HL-60/S4 treated with phorbol 12-myristate 13-acetate at 8.2 ng/mL for 4 days and 3 days (cell line): Measurements from ENCODE around the gene WSCD2.
"Not testable (repeated sequence)": the region's sequence is repeated elsewhere in the genome, so short reads cannot be mapped to it uniquely, and the experiment has no call there.

Source experiments
- in situ Hi-C: fragments of 300-500 bp; cut with MboI; formaldehyde crosslinking; loops from 2 replicates; pipeline ENCODE4 v1.15.0; 2022; ENCODE audit warnings: low sequenced_read_pairs

WSCD2 gene

DNA sequence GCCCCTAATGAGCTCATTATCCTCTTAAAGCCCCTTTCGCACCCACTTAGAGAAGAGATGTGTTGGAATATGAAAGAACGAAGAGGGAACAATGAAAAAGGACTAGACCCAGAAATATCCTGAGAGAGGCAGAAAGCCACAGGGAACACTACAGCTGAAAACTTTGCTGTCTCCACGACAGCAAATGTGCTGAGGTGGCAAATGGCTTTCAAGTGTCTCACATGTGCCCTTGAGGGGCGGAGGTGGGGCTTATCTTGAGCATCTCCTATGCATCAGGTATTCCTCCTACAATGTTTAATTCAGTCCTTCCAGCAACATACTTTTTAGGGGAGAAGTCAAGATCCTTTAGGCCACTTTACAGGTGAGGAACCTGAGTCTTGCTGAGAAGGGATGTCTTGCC, 62.9 kb downstream of the WSCD2 start:
- in situ Hi-C loops, result no loop called here

DNA sequence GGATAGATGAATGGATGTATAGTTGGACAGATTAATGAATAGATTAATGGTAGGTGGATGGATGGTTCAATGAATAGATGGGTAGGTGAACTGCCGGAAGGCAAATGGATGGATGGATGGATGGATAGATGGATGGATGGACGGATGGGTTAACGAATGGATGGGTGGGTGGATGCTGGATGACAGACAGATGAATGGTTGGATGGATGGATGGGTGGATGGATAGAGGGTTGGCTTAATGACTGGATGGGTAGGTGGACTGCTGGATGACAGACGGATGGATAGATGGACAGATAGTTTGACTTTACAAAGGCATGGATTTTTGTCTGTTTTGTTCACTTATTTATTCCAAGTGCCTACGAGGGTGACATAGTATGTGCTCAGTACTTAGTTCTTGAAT, 64.4 kb downstream of the WSCD2 start:
- in situ Hi-C loops, result no loop called here

DNA sequence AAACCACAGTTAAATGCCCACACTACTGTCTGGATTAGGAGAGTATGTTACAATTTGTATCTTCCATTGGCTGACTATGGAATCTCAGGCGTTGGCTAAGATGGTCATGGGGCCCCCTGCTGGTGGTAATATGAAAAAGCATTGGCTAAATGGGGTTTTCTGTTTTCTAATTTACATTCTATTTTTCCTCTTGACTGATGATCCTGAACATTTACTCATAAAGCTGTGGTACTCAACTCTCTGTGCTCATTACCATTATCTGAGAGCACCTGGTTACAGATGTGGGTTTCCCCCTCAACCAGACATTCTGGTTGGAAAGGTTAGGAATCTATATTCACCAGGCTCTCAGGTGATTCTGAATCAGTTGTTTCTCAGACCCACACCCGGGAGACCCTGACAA, 64.8 kb downstream of the WSCD2 start:
- in situ Hi-C loops, result no loop called here

DNA sequence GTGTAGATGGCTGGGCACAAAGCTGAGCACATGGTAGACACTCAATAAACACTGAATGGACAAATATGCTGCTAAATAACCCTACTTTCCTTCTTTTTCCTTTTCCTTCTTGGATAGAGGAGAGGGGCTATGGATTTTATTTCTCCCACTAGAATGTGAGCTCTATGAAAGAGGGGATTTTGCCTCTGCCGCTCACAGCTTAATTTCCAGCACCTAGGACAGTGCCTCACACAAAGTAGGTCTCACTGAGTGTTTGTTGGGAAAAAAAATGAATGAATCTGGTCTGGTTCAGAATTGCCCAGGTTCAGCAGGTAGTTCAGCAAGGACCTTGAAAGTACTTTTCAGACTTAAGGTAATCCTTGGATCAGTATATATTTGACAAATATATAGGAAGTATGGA, 65.5 kb downstream of the WSCD2 start:
- in situ Hi-C loops, result no loop called here

DNA sequence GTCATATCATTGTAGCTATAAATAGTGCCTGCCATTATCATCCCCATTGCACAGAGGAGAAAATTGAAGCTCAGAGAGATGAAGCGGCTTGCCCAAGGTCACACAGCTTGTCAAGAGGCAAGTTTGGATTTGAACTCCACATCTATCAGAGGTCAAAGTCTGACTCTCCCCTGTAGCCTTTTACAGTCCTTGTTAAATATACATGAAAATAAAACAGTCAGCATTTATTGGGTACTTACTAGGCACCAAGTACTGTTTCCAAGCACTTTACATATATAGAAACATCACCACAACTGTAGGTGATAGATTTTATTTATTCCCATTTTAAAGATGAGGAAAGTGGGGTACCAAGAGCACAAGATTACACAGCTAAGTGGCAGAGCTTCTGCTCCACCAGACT, 67.2 kb downstream of the WSCD2 start:
- in situ Hi-C loops, result no loop called here

DNA sequence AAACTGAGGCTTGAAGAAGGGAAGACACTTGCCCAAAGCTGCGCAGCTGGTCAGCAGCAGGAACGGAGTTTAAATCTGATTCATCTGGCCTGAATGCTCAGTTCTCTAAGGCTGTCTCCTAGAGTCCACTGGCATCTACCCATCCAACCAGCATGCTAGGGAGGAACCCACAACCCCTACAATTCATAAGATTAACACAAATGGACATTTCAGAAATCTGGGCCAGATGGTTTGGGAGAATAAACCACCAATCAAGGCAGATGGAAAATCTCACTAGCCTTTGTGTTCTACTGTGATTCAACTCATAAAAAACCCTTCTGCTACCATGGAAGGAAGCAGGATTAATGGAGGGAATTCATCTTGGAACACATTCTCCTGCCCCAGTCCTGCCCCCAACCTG, 67.8 kb downstream of the WSCD2 start:
- in situ Hi-C loops, result no loop called here

DNA sequence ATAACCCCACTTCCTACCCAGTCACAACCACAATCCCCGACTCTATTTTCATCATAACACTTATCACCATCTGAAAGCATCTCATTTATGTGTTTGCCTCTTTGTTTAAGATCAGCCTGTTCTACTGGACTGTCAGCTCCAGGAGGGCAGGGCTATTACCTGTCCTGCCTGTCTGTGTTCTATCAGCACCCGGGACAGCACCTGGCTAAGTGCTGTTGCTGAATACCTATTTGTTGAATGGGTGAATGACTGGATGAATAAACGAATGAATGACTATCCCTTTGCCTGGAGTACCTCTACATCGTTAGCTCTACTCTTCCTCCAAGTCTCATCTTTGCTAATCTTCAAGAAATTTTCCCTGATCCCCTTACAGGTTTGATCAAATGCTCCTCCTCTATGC, 69.0 kb downstream of the WSCD2 start:
- in situ Hi-C loops, result no loop called here

DNA sequence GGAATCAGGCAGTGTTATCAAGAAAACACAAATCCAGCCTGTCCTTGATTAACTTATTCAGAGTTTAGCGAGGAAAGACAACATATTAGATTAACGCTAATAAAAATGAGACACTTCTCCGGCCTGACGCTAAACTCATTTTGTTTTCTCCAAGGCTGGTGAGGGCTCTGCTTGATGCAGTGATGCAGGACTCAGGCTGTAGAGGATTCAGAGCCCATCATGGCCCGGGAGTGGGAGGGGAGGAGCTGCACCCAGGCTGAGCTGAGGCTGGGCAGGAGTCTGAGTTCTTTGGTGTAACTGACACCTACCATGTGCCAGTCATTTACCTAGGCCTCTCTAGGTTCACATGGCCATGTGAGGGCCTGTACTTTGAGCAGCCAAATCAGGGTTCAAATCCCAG, 70.0 kb downstream of the WSCD2 start:
- in situ Hi-C loops, result no loop called here

DNA sequence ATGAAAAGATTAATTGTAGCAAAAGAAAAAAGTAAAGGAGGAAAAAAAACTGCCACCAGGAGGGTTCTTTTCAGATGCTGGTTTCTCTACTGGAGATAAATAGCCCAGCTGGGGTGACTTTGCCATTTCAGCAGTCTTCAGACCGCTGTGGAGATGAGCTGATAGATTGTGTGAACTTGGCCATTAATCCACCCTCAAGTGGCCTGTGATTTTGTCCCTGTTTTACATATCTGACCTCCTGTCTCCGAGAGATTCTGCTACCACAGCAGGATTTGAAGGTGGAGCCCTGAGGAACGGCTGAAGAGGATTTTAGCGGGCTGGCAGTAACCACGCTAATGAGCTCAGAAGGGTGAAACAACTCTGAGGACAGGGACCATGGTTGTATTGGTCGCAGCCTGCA, 72.7 kb downstream of the WSCD2 start:
- in situ Hi-C loops, result no loop called here

DNA sequence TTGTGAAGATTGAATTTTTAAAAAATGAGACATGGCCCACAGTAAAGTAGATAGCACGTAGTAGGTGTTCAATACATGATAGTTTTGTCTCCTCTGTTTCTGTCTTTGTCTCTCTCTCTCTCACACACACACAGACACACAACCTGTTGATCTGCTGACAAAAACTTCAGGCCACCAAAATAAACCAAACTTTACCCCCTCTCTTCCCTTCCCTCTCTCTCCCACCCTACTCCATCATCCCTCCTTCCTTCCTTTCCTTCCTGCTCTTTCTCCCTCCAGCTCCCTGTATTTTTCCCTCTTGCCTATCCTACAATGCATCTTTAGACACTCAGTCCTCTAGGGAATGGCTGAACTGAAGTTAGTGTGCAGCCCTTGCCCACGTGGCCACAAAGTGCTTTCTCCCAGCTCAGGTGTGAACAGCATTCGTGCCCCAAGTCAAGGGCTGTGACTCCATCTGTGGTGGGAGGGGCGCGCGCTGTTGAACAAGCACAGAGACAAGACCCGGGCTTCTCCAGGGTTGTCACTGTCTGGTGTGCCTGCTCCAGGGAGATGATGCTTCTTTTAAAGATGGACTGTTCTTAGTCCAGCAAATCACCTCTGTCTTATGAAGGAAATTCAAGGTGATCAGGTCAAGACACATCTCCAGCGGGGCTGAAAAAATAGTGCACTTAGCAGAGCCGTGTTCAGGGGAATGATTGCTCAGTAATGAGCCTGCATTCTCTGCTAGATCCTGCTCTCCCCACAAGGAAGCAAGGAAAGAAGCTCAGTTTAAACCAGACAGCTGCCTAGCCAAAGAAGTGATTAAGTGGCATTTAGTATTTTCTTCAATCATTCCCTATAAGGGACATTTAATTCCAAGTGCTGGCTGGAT, 75.3 kb downstream of the WSCD2 start:
- in situ Hi-C loops, result no loop called here

DNA sequence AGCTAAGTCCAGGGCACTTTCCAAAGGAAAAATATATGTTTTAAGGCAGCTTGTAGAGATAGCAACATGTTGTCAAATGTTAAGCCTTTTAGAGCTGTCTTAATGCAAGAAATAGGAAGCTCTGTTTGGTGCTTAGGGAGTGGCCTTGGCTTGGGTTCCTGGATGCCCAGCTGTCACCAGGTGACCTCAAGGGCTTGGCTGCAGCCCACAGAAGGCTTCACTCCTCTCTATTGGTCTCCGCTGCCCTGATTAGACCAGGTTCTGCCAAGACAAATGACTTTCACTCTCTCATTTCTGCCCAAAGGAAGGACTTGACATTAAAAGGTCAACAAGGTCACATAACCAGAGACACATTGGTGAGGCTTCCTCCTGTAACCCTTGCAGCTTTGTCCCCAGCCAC, 76.8 kb downstream of the WSCD2 start:
- in situ Hi-C loops, result no loop called here

DNA sequence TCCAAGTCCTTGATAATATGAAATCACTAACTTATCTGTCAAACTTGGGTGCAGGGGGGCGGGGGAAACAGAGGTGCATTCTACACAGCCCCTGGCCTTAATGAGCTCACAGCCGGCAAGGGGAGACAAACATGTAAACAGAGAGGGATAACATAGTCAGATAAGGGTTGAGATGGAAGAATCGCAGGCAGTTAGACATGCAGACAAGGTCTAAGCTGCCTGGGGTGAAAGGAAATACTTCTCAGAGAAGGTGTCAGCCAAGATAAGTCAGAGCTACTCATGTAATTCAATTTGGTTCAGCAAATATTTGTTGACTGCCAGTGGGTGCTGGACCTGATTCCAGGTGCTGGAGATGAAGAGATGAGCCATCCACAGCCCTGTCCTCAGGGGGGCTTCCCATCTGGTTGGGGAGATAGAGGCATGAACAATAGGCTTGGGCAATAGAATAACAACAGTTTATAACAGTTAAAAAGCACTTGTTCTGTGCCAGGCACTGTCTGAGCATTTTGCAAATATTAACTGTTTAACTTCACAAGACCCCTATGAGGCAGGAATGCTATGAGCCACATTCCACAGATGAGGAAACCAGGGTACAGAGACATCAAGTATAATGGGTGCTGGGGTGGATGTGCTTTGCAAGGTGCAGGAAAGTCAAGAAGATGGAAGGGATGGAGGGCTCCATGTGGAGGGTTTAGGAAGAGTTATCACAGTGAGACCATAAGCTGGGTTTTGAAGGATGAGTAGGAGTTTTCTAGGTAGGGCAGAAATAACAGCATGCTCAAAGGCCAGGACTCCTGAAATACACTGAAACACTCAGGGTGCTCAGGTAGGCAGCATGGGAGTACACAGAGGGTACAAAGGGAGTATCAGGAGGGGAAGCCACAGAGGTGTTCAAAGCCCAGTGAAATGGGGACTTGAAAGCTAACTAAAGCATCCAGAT, 79.0 kb downstream of the WSCD2 start:
- in situ Hi-C loops, result no loop called here

DNA sequence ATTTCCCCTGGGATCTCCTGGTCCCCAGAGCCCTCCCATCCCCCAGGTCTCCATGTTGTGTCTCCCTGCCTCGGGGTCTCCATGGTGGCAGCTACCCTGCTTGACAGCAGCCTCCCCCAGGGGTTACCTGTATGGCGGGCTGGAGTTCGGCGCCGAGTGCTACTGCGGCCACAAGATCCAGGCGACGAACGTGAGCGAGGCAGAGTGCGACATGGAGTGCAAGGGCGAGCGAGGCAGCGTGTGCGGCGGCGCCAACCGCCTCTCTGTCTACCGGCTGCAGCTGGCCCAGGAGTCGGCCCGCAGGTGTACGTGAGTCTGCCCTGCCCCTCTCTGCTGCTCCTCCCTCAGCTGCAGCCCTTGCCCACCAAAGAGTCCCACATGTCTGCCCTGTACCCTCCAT, 80.9 kb downstream of the WSCD2 start:
- in situ Hi-C loops, result no loop called here

DNA sequence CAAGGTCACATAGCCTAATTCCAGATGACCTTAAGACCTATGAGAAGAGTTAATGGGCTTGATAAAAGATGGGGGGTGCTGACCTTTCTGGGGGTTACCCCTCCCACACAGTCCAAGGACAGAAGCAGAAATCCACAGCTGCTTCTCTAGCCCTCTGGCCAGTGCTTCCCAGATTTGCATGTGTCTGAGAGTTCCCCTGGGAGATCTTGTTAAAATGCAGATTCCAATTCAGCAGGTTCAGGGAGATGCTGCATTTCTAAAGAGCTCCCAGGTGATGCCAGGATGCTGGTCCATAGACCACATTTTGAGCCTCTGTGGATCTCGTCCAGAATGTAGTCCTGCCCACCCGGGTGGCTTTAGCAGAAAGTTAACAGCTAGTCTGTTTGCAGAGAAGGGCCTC, 82.1 kb downstream of the WSCD2 start:
- in situ Hi-C loops, result no loop called here

DNA sequence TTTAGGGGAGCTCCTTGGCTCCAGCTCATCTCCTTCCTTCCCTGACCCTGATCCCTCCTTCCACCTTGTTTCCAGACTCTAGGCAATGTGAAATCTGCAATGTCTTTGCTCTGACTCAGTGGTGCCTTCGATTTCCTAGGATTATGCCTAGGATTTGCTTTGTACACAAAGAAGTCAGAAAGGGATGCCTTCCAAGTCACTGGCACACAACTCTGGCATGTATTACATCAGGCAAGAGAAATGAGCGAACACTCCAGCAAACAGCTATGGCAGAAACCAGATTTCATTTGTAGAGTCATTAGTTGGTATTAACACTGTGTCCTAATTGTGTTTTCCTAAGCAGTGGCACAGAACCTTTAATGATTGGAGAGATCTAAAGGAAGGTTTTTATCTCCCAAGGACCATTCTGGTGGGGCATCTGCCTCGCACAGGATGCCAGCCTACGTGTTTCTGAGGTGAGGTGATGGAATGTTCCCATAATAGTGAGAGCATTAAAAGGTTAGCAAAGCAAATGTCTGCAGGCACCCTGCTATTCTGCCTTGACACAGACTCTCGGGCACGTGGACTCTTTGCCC, 84.9 kb downstream of the WSCD2 start:
- in situ Hi-C loops, result no loop called here

DNA sequence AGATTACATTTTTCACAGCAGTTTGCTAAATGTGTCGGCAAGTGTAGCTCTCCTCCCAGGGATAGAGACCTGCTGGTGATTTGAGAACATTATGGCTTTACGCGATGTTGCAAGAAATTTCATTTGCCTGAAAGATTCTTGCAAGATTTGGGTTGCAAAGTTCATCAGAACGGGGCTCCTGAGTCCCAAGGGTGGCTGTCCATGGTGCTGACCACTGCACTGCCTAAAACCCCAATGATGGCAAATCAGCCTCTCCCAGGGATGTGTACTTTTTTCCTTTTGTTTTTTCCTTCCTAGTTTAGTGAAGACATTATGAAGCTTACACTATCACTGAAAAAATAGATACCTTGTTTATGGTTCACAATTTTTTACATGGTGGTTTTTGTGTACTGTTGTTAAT, 85.4 kb downstream of the WSCD2 start:
- in situ Hi-C loops, result no loop called here

DNA sequence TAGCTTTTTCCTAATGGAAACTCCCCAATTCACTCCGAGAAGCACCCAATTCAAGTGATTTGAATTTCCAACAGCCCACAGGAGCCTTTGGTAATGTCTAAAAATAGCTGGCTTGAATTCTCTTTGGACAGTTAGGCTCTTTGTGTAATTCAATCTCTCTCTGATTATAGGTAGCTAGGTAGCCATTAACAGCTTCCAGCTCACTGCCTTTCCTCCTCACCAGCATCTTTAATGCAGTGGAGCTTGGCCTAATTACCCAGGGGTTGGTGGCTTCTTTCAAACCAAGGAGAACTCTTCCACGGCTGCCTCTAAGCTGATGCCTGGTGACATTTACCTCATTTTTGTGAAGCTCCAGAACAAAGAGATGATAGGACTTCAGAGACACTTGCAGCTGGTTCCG, 86.4 kb downstream of the WSCD2 start:
- in situ Hi-C loops, result no loop called here

DNA sequence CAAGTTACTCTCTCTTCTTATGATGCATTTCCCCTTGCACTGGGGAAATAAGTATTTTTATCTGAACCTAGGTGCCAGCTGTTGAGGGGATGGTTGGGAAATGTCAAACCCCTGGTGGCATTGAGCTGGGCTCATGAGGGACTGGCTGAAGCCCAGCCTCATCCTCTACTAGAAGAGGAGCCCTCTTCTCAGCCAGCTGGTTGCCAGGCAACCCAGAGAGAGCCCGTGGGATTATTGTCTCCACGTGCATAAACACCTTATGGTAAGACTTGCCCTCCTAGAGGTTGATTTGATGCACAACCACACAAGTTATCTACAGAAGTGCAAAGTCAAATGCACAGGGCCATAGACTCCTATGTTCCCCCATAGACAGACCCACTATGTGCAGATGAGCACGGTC, 89.8 kb downstream of the WSCD2 start:
- in situ Hi-C loops, result no loop called here

DNA sequence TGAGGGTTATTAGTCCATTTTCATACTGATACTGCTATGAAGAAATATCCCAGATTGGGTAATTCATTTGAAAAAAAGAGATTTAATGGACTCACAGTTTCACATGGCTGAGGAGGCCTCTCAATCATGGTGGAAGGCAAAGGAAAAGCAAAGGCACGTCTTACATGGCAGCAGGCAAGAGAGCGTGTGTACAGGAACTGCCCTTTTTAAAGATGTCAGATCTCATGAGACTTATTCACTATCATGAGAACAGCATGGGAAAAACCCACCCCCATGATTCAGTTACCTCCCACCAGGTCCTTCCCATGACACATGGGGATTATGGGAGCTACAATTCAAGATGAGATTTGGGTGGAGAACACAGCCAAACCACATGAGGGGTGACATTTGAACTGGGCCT, 96.0 kb downstream of the WSCD2 start:
- in situ Hi-C loops, result not testable (repeated sequence)

DNA sequence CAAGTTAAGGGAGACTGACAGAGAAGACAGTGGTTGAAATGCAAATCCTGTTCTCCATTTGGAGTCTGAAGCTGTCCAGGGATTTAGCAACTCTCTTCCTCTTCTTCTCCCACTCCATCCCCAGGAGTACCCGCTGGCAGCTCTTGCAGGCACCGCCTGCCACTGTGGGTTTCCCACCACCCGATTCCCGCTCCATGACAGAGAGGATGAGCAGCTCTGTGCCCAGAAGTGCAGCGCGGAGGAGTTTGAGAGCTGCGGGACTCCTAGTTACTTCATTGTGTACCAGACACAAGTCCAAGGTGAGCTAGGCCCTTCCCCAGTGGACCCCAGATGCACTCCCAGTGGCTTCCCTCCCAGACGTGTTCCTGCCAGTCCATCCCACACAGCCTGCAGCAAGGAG, 97.8 kb downstream of the WSCD2 start:
- in situ Hi-C loops, result no loop called here

DNA sequence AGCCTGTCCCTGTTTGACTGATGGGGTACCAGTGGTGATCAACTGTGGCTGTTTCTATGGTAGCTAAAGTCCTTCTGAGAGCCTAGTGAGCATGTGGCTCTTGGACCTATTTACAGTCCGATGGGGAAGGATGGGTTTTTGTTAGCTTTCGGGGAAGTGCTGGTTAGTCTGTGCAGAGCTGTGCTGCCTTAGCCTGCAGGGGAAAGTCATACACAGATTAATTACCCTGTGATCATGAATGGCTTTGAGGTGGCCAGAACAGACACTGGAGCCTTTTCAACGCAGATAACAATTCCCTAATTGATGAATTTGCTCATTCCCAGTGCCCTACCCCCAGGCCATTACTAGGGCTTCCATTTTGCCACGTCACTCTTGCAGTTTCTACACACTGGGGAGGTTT, 99.7 kb downstream of the WSCD2 start:
- in situ Hi-C loops, result no loop called here
